Natural killer cell (primary cell): Measurements from ENCODE around the gene CHRNB2. TPM values are rescaled to one million over a fixed set of nuclear protein-coding genes. Genes with fewer than 3 reads are reported as not detected.

Experiments used
- ATAC-seq, 3 donors: fragments of 150-1000 bp in 2 of 3; fragments of 200-7000 bp in 1 of 3; cut with Tn5 transposase; 1 replicate in 1 of 3; 2 replicates in 2 of 3; pipeline ENCODE4 v1.10.0; 2021; ENCODE audit warnings: mild to moderate bottlenecking in 2 of 3, moderate library complexity in 2 of 3
- DNase-seq, 2 donors: peaks; one replicate each; pipeline versions ENCODE4 v3.0.0 to v3.0.0-alpha.2; 2013 to 2021; ENCODE audit warnings: mixed read lengths in 1 of 2
- H3K27ac ChIP-seq: one replicate; pipeline ENCODE4 v1.5.1; 2013; ENCODE audit warnings: mild to moderate bottlenecking, low read length
- H3K27me3 ChIP-seq: one replicate; pipeline ENCODE4 v1.6.1; 2013; ENCODE audit warnings: low read length; ENCODE audit not compliant: control insufficient read depth, insufficient read depth
- H3K36me3 ChIP-seq: one replicate; pipeline ENCODE4 v1.6.1; 2013; ENCODE audit warnings: low read length; ENCODE audit not compliant: control insufficient read depth, insufficient read depth
- H3K4me1 ChIP-seq: one replicate; pipeline ENCODE4 v1.6.1; 2013; ENCODE audit warnings: low read length; ENCODE audit not compliant: control insufficient read depth, insufficient read depth
- H3K4me3 ChIP-seq: one replicate; pipeline ENCODE4 v1.5.1; 2013; ENCODE audit warnings: low read length
- H3K9me3 ChIP-seq: one replicate; pipeline ENCODE4 v1.6.1; 2013; ENCODE audit warnings: low read length; ENCODE audit not compliant: control insufficient read depth, insufficient read depth
- H3K27ac Mint-ChIP-seq, 2 donors: one replicate each; pipeline ENCODE4 v1.8.0; 2022; ENCODE audit warnings: mild to moderate bottlenecking in 2 of 2, mixed read lengths in 2 of 2, moderate library complexity in 1 of 2
- H3K27me3 Mint-ChIP-seq, 2 donors: one replicate each; pipeline ENCODE4 v1.8.0; 2022; ENCODE audit warnings: low read depth in 2 of 2, mixed read lengths in 2 of 2
- H3K36me3 Mint-ChIP-seq: one replicate; pipeline ENCODE4 v1.8.0; 2022; ENCODE audit warnings: mixed read lengths
- H3K4me1 Mint-ChIP-seq, 2 donors: one replicate each; pipeline ENCODE4 v1.8.0; 2022; ENCODE audit warnings: mixed read lengths in 2 of 2
- H3K4me3 Mint-ChIP-seq: one replicate; pipeline ENCODE4 v1.8.0; 2022; ENCODE audit warnings: mild to moderate bottlenecking, moderate library complexity, mixed read lengths
- H3K9me3 Mint-ChIP-seq, 2 donors: one replicate each; pipeline ENCODE4 v1.8.0; 2022; ENCODE audit warnings: mixed read lengths in 2 of 2
- CTCF ChIP-seq: fragments of 200-600 bp; IDR thresholded peaks from one replicate; pipeline ENCODE4 v1.8.0; 2022; ENCODE audit warnings: antibody characterized with exemption
- WGBS: methylation state at CpG from one replicate; pipeline ENCODE4 v1.1.7; 2013; ENCODE audit warnings: missing lambda C conversion rate; ENCODE audit not compliant: insufficient coverage; 5-methylcytosine and 5-hydroxymethylcytosine counted together
- intact Hi-C: fragments of 100-400 bp; cut with micrococcal nuclease; formaldehyde crosslinking; loops from one replicate; pipeline ENCODE4 v1.14.2; 2022
- total RNA-seq, 4 donors: library from RNA; stranded (reverse); fragments of 120-200 nt in 1 of 4; gene quantifications; one replicate each; pipeline versions ENCODE4 v1.2.3 to v1.2.4, GENCODE V29; 2013 to 2022

Gene CHRNB2
- total RNA-seq, 3 donors from 2014 or later (not counting 1 experiment from before 2014, with no cell fraction given): not detected

DNA sequence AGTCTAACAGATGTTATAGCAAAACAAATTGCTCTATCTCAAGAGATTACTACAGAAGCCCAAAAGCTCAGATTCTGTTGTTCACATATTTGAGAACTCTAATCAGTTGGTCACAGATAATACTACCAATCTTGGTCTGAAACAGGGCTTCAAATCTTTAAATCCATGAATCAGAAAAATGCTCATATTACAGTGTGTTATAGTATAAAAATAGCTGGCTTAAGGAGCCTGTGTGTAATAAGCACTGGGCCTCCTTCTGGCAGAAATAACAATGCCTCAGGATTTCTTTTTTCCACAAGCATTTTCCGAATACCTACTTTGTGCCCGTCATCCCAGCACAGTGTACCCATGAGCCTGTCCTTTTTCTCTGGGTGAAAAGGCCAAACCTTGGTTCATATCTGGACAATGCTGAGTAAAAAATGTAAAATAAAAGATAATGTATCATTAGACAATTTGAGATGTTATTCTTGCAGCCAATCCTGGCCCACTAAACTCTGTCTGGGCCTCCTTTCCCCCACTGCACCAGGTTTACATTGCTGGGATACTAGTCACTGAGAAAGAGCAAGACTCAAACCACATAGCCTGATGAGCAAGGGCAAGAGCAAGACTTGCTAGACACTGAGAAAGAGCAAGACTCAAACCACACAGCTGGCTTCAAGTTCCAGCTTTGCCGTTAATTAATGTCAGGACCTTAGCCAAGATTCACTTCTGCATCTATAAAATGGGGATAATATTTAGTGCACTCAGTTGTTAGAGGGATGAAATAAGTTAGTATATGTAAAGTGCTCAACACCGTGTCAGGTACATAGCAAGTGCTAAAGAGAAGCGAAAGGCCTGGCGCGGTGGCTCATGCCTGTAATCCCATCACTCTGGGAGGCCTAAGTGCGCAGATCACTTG, 57.4 kb downstream of the CHRNB2 start:
- WGBS: 93% methylated on average over 8 of the region's 8 CpGs
- peaks cover 5% of the 10 kb centered on the region for H3K36me3 Mint-ChIP-seq
- H3K4me3 Mint-ChIP-seq: peak overlapping the region; percentile 35
- Histone ChIP-seq H3K4me3 (no peak overlapping the region), H3K9me3 (no peaks in the 10 kb centered on the region), H3K27me3 (no peaks in the 10 kb centered on the region), H3K27ac (no peak overlapping the region), H3K36me3 (no peaks in the 10 kb centered on the region), H3K4me1 (peaks cover 11% of the 10 kb centered on the region)
- H3K9me3 Mint-ChIP-seq: no peaks in the 10 kb centered on the region
- TF ChIP-seq CTCF: no peak
- H3K4me1 Mint-ChIP-seq: peaks cover 16 to 31% of the 10 kb centered on the region in 2 donors
- H3K27me3 Mint-ChIP-seq: peaks cover 0 to 3% of the 10 kb centered on the region in 2 donors
- DNase-seq (no peak), ATAC-seq (no peak)
- H3K27ac Mint-ChIP-seq: no peak overlapping the region
- intact Hi-C loops: loop anchor here (5.0 kb wide), 1 partner anchor 68 kb away; the partner anchor contains the start of gene UBE2Q1

GRCh38 chr1:154626456-154627256, 59.1 kb downstream of the CHRNB2 start:
- Mint-ChIP-seq H3K27me3 (peaks cover 5 to 6% of the 10 kb centered on the region in 2 donors), H3K9me3 (no peaks in the 10 kb centered on the region), H3K4me3 (peak overlapping the region; percentile 95), H3K4me1 (peaks cover 16 to 31% of the 10 kb centered on the region in 2 donors), H3K36me3 (peaks cover 6% of the 10 kb centered on the region), H3K27ac (peak overlapping the region; percentile 89 to 94)
- H3K36me3 ChIP-seq: no peaks in the 10 kb centered on the region
- no peaks in the 10 kb centered on the region for H3K9me3 ChIP-seq
- intact Hi-C loops: loop anchor here (1.0 to 5.0 kb wide), 2 partner anchors 18 to 69 kb away; partner anchors contain the start of genes ADAR and UBE2Q1
- ATAC-seq (peak in 2 of 3 donors; percentile 7 to 13), DNase-seq (no peak)
- peak overlapping the region; percentile 97 for H3K4me3 ChIP-seq
- peak overlapping the region; percentile 99 for H3K27ac ChIP-seq
- peaks cover 11% of the 10 kb centered on the region for H3K4me1 ChIP-seq
- WGBS: 19% methylated on average over 9 of the region's 10 CpGs
- TF ChIP-seq CTCF: no peak
- H3K27me3 ChIP-seq: no peaks in the 10 kb centered on the region

DNA sequence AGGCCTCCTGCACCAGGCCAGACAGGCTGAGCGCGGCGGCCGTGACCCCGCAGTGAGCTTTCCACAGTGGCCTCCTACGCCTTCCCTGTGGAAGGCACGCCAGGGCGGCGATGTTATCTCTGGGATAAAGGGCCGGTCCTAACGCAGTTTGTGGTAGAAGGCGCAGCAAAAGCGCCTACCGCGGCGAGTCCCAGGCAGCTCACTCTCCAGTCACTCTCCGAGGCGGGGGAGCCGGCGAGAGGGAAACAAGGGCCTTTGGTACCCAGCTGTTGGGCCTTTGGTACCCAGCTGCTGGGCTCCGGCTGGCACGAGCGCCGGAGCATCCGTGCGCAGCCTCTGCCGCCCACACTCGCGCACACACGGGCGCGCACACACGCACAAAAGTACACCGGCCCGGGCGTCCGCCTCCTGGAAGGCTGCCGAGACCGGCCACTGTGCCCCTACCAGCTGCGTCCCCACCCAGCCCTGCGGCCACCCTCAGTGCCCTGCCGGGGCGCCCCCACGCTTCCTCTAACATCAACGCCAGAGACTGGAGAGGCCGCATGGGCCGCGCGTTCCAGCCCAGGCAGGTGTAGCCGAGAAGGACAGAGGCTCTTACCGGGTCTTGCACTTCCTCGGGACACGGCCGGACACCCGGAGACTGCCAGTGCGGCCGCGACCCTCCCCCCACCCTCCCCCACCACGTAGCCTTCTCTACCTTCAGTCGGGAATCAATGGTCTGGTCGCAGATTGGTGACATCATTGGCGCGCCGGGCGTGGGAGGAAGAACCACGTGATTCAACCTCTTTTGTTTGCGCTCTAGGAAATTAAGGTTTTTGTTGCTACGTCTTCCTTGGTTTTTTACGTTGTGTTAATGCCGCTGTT, 59.9 kb downstream of the CHRNB2 start:
- Histone ChIP-seq H3K4me1 (peaks cover 11% of the 10 kb centered on the region), H3K27ac (peak overlapping the region; percentile 99), H3K36me3 (no peaks in the 10 kb centered on the region), H3K4me3 (peak overlapping the region; percentile 97), H3K27me3 (no peaks in the 10 kb centered on the region), H3K9me3 (no peaks in the 10 kb centered on the region)
- peaks cover 10 to 13% of the 10 kb centered on the region in 2 donors for H3K27me3 Mint-ChIP-seq
- ATAC-seq: peak; percentile 72 to 82 (median 77)
- H3K27ac Mint-ChIP-seq: peak overlapping the region; percentile 89 to 94
- peak overlapping the region; percentile 95 for H3K4me3 Mint-ChIP-seq
- peaks cover 15 to 31% of the 10 kb centered on the region in 2 donors for H3K4me1 Mint-ChIP-seq
- H3K9me3 Mint-ChIP-seq: no peaks in the 10 kb centered on the region
- intact Hi-C loops: loop anchor here (1.0 to 5.0 kb wide), 2 partner anchors 19 to 70 kb away; partner anchors contain the start of genes ADAR and UBE2Q1
- H3K36me3 Mint-ChIP-seq: peaks cover 6% of the 10 kb centered on the region
- TF ChIP-seq CTCF: no peak
- DNase-seq: peak; percentile 89 to 94
- under 1% methylated on average over 70 of the region's 70 CpGs for WGBS
